Effector memory CD8-positive, alpha-beta T cell (primary cell): Measurements from ENCODE around the gene SLC5A8.

Source experiments
- ATAC-seq: fragments of 150-1000 bp; cut with Tn5 transposase; replicated peaks from 2 replicates; pipeline ENCODE4 v1.10.0; 2021; ENCODE audit warnings: mild to moderate bottlenecking, moderate library complexity
- DNase-seq, 3 experiments: peaks; one replicate each; pipeline ENCODE4 v3.0.0; 2021
- H3K27ac Mint-ChIP-seq, 2 donors: one replicate each; pipeline ENCODE4 v1.8.0; 2022; ENCODE audit warnings: mild to moderate bottlenecking in 2 of 2, mixed read lengths in 2 of 2, moderate library complexity in 2 of 2
- H3K27me3 Mint-ChIP-seq, 2 donors: one replicate each; pipeline ENCODE4 v1.8.0; 2022; ENCODE audit warnings: mixed read lengths in 2 of 2
- H3K36me3 Mint-ChIP-seq: one replicate; pipeline ENCODE4 v1.8.0; 2022; ENCODE audit warnings: mild to moderate bottlenecking, moderate library complexity, mixed read lengths; ENCODE audit not compliant: insufficient read depth
- H3K4me1 Mint-ChIP-seq, 2 donors: one replicate each; pipeline ENCODE4 v1.8.0; 2022; ENCODE audit warnings: low read depth in 2 of 2, mixed read lengths in 2 of 2
- H3K4me3 Mint-ChIP-seq, 2 donors: one replicate each; pipeline ENCODE4 v1.8.0; 2022; ENCODE audit warnings: mild to moderate bottlenecking in 2 of 2, mixed read lengths in 2 of 2, moderate library complexity in 2 of 2
- H3K9me3 Mint-ChIP-seq, 2 donors: one replicate each; pipeline ENCODE4 v1.8.0; 2022; ENCODE audit warnings: mixed read lengths in 2 of 2
- total RNA-seq, 9 experiments: gene quantifications; one replicate each; lab custom pipeline; 2026; lab: John Stamatoyannopoulos, UW

Gene SLC5A8, protein sequence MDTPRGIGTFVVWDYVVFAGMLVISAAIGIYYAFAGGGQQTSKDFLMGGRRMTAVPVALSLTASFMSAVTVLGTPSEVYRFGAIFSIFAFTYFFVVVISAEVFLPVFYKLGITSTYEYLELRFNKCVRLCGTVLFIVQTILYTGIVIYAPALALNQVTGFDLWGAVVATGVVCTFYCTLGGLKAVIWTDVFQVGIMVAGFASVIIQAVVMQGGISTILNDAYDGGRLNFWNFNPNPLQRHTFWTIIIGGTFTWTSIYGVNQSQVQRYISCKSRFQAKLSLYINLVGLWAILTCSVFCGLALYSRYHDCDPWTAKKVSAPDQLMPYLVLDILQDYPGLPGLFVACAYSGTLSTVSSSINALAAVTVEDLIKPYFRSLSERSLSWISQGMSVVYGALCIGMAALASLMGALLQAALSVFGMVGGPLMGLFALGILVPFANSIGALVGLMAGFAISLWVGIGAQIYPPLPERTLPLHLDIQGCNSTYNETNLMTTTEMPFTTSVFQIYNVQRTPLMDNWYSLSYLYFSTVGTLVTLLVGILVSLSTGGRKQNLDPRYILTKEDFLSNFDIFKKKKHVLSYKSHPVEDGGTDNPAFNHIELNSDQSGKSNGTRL
- total RNA-seq: 0 reads per million in 9 experiments

DNA sequence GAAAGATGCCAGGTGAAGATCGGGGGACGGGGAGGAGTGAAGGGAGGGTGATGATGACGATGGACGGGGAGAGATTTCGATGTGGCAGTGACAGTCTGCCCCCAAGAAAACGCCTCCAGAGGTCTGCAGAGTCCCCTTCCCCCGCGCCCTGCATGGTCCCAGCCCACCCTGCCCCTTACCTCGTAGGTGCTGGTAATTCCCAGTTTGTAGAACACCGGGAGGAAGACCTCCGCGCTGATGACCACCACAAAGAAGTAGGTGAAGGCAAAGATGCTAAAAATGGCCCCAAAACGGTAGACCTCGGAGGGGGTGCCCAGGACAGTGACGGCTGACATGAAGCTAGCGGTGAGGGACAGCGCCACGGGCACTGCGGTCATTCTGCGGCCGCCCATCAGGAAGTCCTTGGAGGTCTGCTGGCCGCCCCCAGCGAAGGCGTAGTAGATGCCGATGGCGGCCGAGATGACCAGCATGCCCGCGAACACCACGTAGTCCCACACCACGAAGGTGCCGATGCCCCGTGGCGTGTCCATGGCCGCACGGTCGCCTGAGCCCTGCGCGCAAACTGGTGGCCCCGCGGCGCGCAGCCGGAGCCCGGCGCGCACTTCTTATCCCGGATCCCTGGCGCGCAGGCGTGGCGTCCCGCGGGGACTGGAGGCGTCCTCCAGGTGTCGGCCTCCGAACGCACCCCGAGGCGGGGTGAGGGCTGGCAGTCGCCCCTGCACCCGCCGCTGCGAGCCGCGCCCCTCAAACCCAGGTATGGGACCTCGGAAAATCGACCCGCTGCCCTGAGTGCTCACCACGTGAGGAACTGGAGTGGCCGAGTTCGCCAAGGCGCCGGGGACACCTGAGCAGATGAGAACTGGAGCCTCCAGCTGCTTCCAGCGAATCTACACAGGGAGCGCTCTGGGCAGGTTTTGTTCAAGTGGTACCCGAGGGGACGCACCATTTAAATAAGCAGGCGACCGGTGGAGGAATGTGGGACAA lies at the start of gene SLC5A8:
SLC5A8 (minus strand) TSS at position 920 of the 984 bp plus-strand sequence; CDS start at position 530, 390 bp downstream.
- no peak within 1 kb of the TSS for H3K27ac Mint-ChIP-seq
- no peaks in the 10 kb centered on the region for H3K36me3 Mint-ChIP-seq
- no peak for DNase-seq
- no peak for ATAC-seq
- H3K9me3 Mint-ChIP-seq: no peaks in the 10 kb centered on the region
- no peak within 1 kb of the TSS for H3K4me3 Mint-ChIP-seq
- peaks cover 31 to 54% of the 10 kb centered on the region in 2 donors for H3K27me3 Mint-ChIP-seq
- H3K4me1 Mint-ChIP-seq: no peaks in the 10 kb centered on the region

DNA sequence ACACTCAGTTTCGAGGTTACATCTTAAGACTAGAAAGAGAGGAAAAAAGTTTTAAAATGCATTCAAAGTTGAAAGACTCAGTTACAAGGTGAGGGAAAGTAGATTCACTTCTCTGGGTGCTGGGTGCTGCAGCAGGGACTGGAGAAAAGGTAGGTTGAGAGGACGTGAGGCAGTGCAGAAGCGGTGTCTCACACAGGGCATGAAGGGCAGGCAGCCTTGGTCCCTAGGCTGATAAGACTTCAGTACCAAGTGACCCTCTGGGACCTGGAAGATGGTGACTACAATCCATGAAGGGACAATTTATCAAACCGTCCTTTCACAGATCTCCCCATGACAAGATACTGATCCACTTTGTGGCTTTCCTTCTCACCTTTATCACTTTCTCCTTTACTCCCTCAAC lies 47.3 kb upstream of the SLC5A8 start:
- H3K36me3 Mint-ChIP-seq: peaks cover 2% of the 10 kb centered on the region
- no peaks in the 10 kb centered on the region for H3K9me3 Mint-ChIP-seq
- DNase-seq (no peak), ATAC-seq (no peak)
- peaks cover 6 to 21% of the 10 kb centered on the region in 2 donors for H3K27me3 Mint-ChIP-seq
- H3K4me1 Mint-ChIP-seq: peaks cover 0 to 2% of the 10 kb centered on the region in 2 donors
- H3K4me3 Mint-ChIP-seq: no peak overlapping the region
- no peak overlapping the region for H3K27ac Mint-ChIP-seq

DNA sequence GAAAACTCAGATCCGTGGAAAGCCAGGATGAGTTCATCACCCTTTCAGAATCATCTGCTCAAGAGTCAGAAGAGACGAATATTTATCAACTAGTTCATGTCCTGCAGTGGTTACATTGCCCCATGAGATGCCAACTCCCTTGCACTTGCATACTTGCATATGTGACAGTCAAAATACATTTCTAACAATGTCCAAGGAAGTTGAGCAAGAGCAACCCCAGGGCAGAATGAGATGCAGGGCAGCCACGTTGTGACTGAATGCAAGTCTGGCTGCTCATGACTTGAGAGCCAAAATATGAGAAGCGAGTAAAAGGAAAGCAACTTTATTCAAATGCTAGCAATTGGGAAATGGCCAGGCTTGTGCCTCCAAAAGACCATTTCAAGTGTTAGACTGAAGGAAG lies 46.2 kb upstream of the SLC5A8 start:
- peaks cover 6 to 22% of the 10 kb centered on the region in 2 donors for H3K27me3 Mint-ChIP-seq
- peaks cover 0 to 2% of the 10 kb centered on the region in 2 donors for H3K4me1 Mint-ChIP-seq
- peaks cover 2% of the 10 kb centered on the region for H3K36me3 Mint-ChIP-seq
- DNase-seq (no peak), ATAC-seq (no peak)
- H3K27ac Mint-ChIP-seq: no peak overlapping the region
- no peak overlapping the region for H3K4me3 Mint-ChIP-seq
- no peaks in the 10 kb centered on the region for H3K9me3 Mint-ChIP-seq

DNA sequence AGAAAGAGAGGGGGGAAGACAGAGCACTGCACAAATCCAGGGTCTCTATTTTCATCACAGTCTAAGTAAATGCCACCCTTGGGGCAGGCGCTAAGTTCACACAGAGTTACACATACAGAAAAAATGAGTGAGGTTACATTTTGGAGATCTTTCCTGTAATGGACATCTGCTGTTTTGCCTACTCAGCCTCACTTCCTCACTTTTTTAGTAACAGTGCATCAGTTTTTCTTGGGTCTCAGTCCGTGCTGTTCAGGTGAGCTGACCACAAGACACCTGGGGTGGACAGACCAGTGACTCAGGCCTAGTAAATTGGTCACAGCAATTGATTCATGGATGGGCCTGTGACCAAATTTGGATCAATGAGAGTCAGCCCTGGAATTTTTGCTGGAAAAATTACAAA lies 33.6 kb upstream of the SLC5A8 start:
- H3K27ac Mint-ChIP-seq: no peak overlapping the region
- H3K4me1 Mint-ChIP-seq: no peaks in the 10 kb centered on the region
- H3K4me3 Mint-ChIP-seq: no peak overlapping the region
- H3K36me3 Mint-ChIP-seq: no peaks in the 10 kb centered on the region
- no peaks in the 10 kb centered on the region for H3K9me3 Mint-ChIP-seq
- ATAC-seq (no peak), DNase-seq (no peak)
- peaks cover 3 to 12% of the 10 kb centered on the region in 2 donors for H3K27me3 Mint-ChIP-seq

DNA sequence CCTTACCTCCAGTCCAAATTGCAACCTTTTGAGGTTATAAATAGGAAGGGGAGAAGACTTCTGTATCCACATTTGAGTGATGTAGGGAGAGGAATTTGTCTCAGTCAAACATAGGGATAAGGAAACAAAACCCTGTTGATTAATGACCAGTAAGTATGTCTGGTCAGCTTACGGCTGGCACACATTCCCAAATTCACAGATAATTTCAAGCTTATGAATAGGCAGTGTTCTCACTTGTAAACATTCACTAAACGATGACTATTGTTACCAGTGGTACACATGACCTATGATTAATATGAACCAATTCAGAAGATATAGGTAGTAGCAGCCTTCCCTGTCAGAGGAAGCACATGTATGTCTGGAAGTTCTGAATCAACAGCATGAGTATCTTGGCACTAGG lies 33.0 kb upstream of the SLC5A8 start:
- DNase-seq: no peak
- no peak for ATAC-seq
- Mint-ChIP-seq H3K4me1 (no peaks in the 10 kb centered on the region), H3K36me3 (no peaks in the 10 kb centered on the region), H3K9me3 (no peaks in the 10 kb centered on the region), H3K27ac (no peak overlapping the region), H3K27me3 (peaks cover 6 to 17% of the 10 kb centered on the region in 2 donors), H3K4me3 (no peak overlapping the region)

DNA sequence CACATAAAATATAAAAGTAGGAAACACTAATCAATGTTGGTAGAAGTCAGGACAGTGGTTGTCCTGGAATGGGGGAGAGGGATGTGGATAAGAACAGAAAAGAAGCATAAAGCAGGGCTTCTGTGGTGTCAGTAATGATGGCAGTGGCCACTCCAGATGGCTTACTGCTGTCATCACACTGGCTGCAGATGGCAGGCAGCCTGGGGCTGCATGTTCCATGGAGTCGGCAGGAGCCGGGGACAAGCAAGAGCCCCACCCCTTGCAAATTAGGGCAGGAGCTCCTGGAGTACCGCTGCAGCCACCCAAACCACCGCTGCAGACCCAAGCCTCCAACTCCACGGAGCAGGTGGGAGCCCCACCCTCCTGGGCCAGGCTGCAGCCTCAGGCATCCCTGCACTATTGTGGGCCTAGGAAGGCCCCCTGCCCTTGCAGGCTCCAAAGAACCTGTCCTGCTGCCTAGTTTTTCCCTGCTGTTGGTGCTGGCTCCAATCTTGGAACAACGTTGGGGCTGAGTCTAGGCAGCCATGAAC lies 28.8 kb upstream of the SLC5A8 start:
- Mint-ChIP-seq H3K27me3 (peaks cover 9 to 22% of the 10 kb centered on the region in 2 donors), H3K9me3 (no peaks in the 10 kb centered on the region), H3K4me1 (no peaks in the 10 kb centered on the region), H3K4me3 (no peak overlapping the region), H3K36me3 (no peaks in the 10 kb centered on the region), H3K27ac (no peak overlapping the region)
- DNase-seq (no peak), ATAC-seq (no peak)

DNA sequence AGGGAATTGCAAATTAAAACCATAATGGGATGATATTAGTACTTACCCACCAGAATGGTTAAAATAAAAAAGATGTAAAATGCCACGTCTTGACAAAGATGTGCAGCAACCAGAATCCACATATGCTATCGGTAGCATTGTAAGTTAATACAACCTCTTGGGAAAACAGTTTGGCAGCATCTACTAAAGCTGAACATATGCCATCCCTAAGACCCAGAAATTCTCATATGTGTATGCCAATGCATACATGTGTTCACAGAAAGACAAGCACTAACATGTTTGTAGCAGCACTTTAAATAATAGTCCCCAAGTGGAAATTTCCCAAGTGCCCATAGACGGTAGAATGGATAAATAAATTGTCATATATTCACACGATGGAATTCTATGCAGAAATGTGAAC lies 28.3 kb upstream of the SLC5A8 start:
- Mint-ChIP-seq H3K27me3 (peaks cover 10 to 28% of the 10 kb centered on the region in 2 donors), H3K27ac (no peak overlapping the region), H3K9me3 (no peaks in the 10 kb centered on the region), H3K4me1 (no peaks in the 10 kb centered on the region), H3K4me3 (no peak overlapping the region), H3K36me3 (no peaks in the 10 kb centered on the region)
- ATAC-seq (no peak), DNase-seq (no peak)

DNA sequence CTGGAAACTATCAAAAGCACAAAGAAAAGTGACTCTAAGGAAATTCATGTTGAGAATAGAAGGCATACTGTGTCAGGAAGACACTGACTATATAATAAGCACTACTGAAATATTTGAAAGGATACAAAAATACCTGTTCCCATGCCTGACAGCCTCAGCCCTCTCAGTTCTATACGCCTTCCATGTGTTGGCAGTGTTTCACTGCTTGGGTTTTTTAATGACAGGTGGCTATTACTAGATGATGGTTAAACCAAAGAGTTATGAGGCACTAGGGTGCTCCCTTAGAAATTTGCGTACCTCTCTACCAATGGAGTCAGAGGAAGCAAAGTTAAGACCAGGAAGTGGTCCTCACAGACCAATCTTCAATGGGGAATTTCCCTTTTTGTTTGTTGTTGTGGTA lies 25.6 kb upstream of the SLC5A8 start:
- DNase-seq (no peak), ATAC-seq (no peak)
- Mint-ChIP-seq H3K4me1 (no peaks in the 10 kb centered on the region), H3K36me3 (no peaks in the 10 kb centered on the region), H3K27ac (no peak overlapping the region), H3K4me3 (no peak overlapping the region), H3K27me3 (peaks cover 24 to 38% of the 10 kb centered on the region in 2 donors), H3K9me3 (no peaks in the 10 kb centered on the region)

DNA sequence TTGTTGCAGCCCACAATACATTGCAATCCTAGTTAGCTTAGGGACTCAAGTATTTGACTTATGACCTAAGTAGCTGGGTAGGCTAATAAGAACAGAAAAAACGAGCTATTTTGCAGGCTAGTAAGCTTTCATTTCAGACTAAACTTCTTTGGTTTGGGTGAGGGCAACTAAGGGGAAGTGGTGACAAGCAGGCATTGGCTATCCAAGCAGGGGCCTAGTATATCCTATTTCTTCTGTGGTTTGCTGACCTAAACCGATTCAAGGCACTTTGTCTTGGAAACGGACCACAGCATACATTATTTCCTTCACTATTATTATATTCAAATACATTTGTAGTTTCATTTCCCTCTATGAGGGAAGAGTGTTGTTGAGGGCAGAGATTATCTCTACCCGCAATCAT lies 21.6 kb upstream of the SLC5A8 start:
- no peaks in the 10 kb centered on the region for H3K4me1 Mint-ChIP-seq
- no peaks in the 10 kb centered on the region for H3K9me3 Mint-ChIP-seq
- no peak overlapping the region for H3K27ac Mint-ChIP-seq
- no peaks in the 10 kb centered on the region for H3K36me3 Mint-ChIP-seq
- ATAC-seq (no peak), DNase-seq (no peak)
- H3K4me3 Mint-ChIP-seq: no peak overlapping the region
- H3K27me3 Mint-ChIP-seq: peaks cover 21 to 33% of the 10 kb centered on the region in 2 donors

DNA sequence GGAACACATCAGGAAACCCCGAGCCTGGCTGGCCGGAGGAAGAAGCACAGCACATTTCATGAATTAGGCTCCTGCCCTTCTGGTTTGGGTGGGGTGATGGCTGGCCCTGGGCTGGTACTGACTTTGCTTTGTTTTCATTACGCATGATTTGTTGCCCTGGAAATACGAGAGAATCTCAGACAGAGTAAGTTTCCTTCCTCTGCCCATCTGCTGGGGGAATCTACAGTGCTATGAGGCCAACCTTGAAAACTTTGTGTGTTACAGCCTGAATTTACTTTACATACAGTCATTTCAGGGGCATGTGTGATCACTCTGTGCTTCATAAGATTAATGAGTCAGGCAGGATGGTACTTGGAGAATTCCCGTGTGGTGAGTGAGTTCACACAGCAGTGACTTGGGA lies 20.5 kb upstream of the SLC5A8 start:
- H3K4me1 Mint-ChIP-seq: no peaks in the 10 kb centered on the region
- ATAC-seq (no peak), DNase-seq (no peak)
- no peak overlapping the region for H3K27ac Mint-ChIP-seq
- peaks cover 21 to 36% of the 10 kb centered on the region in 2 donors for H3K27me3 Mint-ChIP-seq
- no peaks in the 10 kb centered on the region for H3K9me3 Mint-ChIP-seq
- H3K36me3 Mint-ChIP-seq: no peaks in the 10 kb centered on the region
- H3K4me3 Mint-ChIP-seq: no peak overlapping the region

DNA sequence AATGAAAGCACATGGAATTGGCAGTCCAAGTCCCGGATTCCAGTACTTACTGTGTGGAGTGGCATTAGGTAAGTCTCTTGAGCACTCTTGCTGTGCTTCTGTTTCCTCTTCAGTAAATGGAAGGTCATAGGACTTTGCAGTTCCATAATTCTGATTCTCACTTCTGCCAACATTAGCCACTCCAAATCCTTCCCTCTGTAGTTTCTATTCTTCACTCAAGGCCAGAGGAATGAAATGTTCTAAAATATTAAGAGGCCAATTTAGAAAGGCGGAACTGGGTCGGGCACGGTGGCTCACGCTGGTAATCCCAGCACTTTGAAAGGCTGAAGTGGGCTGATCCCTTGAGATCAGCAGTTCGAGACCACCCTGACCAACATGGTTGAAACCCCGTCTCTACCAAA lies 19.8 kb upstream of the SLC5A8 start:
- ATAC-seq (no peak), DNase-seq (no peak)
- H3K36me3 Mint-ChIP-seq: no peaks in the 10 kb centered on the region
- no peak overlapping the region for H3K27ac Mint-ChIP-seq
- no peak overlapping the region for H3K4me3 Mint-ChIP-seq
- H3K27me3 Mint-ChIP-seq: peaks cover 21 to 36% of the 10 kb centered on the region in 2 donors
- no peaks in the 10 kb centered on the region for H3K9me3 Mint-ChIP-seq
- H3K4me1 Mint-ChIP-seq: no peaks in the 10 kb centered on the region

DNA sequence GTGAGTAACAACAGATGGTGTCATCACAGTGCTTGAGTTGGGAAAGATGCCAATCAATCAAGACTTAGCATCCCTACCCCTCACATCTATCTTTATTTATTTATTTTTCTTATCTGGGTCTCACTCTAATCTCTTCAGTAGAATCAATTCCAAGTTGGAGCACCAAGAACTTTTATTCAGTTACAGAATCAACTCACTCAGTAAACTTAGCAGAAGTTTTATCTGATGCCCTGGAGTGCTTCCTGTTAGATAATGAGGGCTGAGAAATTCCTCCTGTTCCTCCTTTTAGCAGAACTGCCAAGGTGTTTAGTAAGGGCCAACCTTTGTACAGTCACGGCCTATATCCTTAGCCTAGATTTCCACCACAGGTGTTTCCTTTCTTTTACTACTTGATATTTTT lies 11.3 kb upstream of the SLC5A8 start:
- no peak overlapping the region for H3K27ac Mint-ChIP-seq
- DNase-seq (no peak), ATAC-seq (no peak)
- no peaks in the 10 kb centered on the region for H3K4me1 Mint-ChIP-seq
- H3K9me3 Mint-ChIP-seq: no peaks in the 10 kb centered on the region
- H3K27me3 Mint-ChIP-seq: peaks cover 16 to 25% of the 10 kb centered on the region in 2 donors
- H3K36me3 Mint-ChIP-seq: no peaks in the 10 kb centered on the region
- no peak overlapping the region for H3K4me3 Mint-ChIP-seq

DNA sequence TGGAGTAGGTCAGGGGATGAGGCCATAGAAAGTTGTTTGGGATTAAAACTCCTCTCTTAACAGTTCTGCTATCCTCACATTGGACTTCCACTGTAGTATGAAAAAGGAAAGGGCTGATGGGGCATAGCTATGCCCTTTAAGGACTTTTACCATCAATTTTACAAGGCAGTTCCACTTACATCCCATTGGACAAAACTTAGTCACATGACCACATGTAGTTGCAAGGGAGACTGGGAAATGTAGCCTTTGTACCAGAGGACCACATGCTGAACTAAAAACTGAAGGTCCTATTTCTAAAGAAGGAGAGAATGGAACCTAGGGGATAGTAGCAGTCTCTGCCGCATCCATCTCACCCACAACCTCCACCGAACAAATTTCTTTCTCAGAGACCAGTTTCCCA lies 6.8 kb upstream of the SLC5A8 start:
- DNase-seq: no peak
- Mint-ChIP-seq H3K27me3 (peaks cover 13 to 18% of the 10 kb centered on the region in 2 donors), H3K27ac (no peak overlapping the region), H3K9me3 (peaks cover 2 to 6% of the 10 kb centered on the region in 2 donors), H3K4me1 (no peaks in the 10 kb centered on the region), H3K36me3 (no peaks in the 10 kb centered on the region), H3K4me3 (no peak overlapping the region)
- no peak for ATAC-seq
